Spleen (tissue), 7 donors: ENCODE measurements around the gene DNAI7.

Experiments used
- POLR2A ChIP-seq, 3 donors: fragments of 450-650 bp; IDR thresholded peaks; one replicate each; pipeline ENCODE4 v1.5.1; 2017; ENCODE audit warnings: antibody characterized with exemption in 3 of 3, mild to moderate bottlenecking in 1 of 3
- TF ChIP-seq, protein P1 (sequence below), 11 experiments: fragments of 200-600 bp in 7 of 11; fragments of 450-650 bp in 4 of 11; sonication (generic) in 4 of 11; IDR thresholded peaks in 8 of 11; conservative IDR thresholded peaks in 3 of 11; 1 replicate in 7 of 11; 2 replicates in 4 of 11; pipeline versions ENCODE4 v1.4.0 to v1.8.0; 2016 to 2021; ENCODE audit warnings: antibody characterized with exemption in 11 of 11, inconsistent platforms in 4 of 11, mild to moderate bottlenecking in 1 of 11
- donor health status: DM: no; HTN: no; CAD: no; lungs with moderate emphysema.
- donor health status: DM: no; HTN: no; CAD: no.
- donor health status: DM: no; HTN: no; CAD: no.

DNA sequence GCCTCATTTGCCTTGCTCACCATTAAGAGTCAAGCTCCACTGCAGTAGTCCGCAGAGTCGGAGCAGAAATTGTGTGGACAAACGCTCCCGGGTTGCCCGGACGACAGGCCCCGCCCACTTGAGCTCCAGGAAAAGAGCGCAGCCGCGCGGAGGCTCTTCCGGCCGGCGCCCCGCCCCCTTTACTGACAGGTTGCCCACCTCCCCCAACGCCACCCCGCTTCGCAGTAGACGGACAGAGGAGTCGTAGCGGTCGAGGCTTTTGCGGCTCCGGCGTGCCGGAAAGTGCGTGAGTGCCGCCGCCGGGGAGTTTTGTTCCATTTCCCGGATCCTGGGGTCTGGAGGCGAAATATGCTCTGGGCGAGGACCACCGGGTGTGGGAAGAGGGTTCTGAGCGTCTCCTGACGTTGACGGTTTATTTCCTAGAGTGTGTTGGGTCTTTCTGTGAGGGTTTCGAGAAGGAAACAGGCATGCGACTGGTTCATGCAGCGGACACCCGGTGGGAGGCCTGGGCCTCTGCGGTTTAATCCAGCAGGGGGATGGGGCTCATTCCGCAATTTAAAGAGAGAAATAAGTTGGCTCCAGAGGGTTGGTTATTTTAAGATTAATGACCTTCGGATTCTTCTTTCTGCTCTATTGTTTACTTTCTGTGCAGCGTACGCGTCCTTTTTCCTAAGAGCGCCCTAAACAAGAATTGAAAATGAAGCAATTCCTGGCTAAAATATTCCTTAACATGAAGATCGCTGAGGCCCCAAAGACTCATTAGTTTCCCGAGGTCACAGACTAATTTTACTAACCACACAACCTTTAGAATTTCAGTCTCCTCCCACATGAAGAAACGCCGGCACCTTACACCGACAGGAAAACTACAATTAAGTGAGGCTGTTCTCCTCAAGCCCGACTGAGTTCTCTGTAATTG is at the start of gene DNAI7, which contains the start of gene ETFRF1:
- TF ChIP-seq, protein P1, sequence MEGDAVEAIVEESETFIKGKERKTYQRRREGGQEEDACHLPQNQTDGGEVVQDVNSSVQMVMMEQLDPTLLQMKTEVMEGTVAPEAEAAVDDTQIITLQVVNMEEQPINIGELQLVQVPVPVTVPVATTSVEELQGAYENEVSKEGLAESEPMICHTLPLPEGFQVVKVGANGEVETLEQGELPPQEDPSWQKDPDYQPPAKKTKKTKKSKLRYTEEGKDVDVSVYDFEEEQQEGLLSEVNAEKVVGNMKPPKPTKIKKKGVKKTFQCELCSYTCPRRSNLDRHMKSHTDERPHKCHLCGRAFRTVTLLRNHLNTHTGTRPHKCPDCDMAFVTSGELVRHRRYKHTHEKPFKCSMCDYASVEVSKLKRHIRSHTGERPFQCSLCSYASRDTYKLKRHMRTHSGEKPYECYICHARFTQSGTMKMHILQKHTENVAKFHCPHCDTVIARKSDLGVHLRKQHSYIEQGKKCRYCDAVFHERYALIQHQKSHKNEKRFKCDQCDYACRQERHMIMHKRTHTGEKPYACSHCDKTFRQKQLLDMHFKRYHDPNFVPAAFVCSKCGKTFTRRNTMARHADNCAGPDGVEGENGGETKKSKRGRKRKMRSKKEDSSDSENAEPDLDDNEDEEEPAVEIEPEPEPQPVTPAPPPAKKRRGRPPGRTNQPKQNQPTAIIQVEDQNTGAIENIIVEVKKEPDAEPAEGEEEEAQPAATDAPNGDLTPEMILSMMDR (IDR thresholded peaks at IDR 0.05 in 8 of 11, conservative IDR thresholded peaks at IDR 0.05 in 3 of 11) = peak in 4 of 11 experiments; percentile 6 to 18 (median 12)
- peak in 2 of 3 donors; percentile 51 to 92 for TF ChIP-seq POLR2A (IDR thresholded peaks at IDR 0.05)
